WERI-Rb-1 (cell line): ENCODE results near the gene MACROD2.

ENCODE experiments used
- DNase-seq: peaks from one replicate; pipeline ENCODE4 v3.0.0-alpha.2; 2020
- H3K27ac ChIP-seq: fragments of 250-450 bp; sonication (Bioruptor Pico); 2 replicates; pipeline ENCODE4 v1.5.1; 2020; ENCODE audit warnings: mild to moderate bottlenecking, moderate library complexity
- H3K27me3 ChIP-seq: fragments of 250-450 bp; sonication (Bioruptor Pico); 2 replicates; pipeline ENCODE4 v1.5.1; 2021; ENCODE audit warnings: mild to moderate bottlenecking, low read depth, moderate library complexity; ENCODE audit not compliant: insufficient read depth, severe bottlenecking
- H3K36me3 ChIP-seq: fragments of 250-450 bp; sonication (Bioruptor Pico); 2 replicates; pipeline ENCODE4 v1.5.1; 2020; ENCODE audit warnings: mild to moderate bottlenecking, moderate library complexity
- H3K4me3 ChIP-seq: 2 replicates; pipeline ENCODE4 v1.5.1; 2011; ENCODE audit warnings: low read depth, mild to moderate bottlenecking, control low read depth, low read length
- H3K9me3 ChIP-seq: fragments of 250-450 bp; sonication (Bioruptor Pico); 2 replicates; pipeline ENCODE4 v1.5.1; 2021; ENCODE audit warnings: mild to moderate bottlenecking, moderate library complexity; ENCODE audit not compliant: severe bottlenecking
- CTCF ChIP-seq: IDR thresholded peaks from 2 replicates; pipeline ENCODE4 v1.5.1; 2011; ENCODE audit warnings: low read depth, mild to moderate bottlenecking, control low read depth, inconsistent platforms, low read length

The MACROD2 gene

GRCh38 chr20:14561741-14562221 lies 566.5 kb downstream of the MACROD2 start:
- TF ChIP-seq CTCF: no peak
- Histone ChIP-seq H3K27ac (no peak overlapping the region), H3K36me3 (no peaks in the 10 kb centered on the region), H3K9me3 (peaks cover 2% of the 10 kb centered on the region), H3K27me3 (no peaks in the 10 kb centered on the region), H3K4me3 (no peak overlapping the region)
- DNase-seq: no peak

GRCh38 chr20:14562981-14563380 lies 567.7 kb downstream of the MACROD2 start:
- no peaks in the 10 kb centered on the region for H3K27me3 ChIP-seq
- no peak for TF ChIP-seq CTCF

GRCh38 chr20:14566505-14566904 lies 571.2 kb downstream of the MACROD2 start:
- Histone ChIP-seq H3K27ac (no peak overlapping the region), H3K9me3 (peaks cover 2% of the 10 kb centered on the region), H3K4me3 (no peak overlapping the region), H3K27me3 (no peaks in the 10 kb centered on the region), H3K36me3 (no peaks in the 10 kb centered on the region)
- no peak for DNase-seq
- TF ChIP-seq CTCF: no peak

More at GRCh38 chr20:14562981-14563380, 567.7 kb downstream of the MACROD2 start:
- H3K4me3 ChIP-seq: no peak overlapping the region
- DNase-seq: no peak
- peaks cover 2% of the 10 kb centered on the region for H3K9me3 ChIP-seq
- no peaks in the 10 kb centered on the region for H3K36me3 ChIP-seq
- no peak overlapping the region for H3K27ac ChIP-seq

- TF ChIP-seq CTCF: no peak
- Histone ChIP-seq H3K27ac (no peak overlapping the region), H3K36me3 (no peaks in the 10 kb centered on the region)
These were observed 572.9 kb downstream of the MACROD2 start for GRCh38 chr20:14568225-14568624.

GRCh38 chr20:14568701-14569100 lies 573.4 kb downstream of the MACROD2 start:
- Histone ChIP-seq H3K9me3 (peaks cover 2% of the 10 kb centered on the region), H3K4me3 (no peak overlapping the region), H3K27ac (no peak overlapping the region), H3K36me3 (no peaks in the 10 kb centered on the region), H3K27me3 (no peaks in the 10 kb centered on the region)
- DNase-seq: no peak
- TF ChIP-seq CTCF: no peak

More at GRCh38 chr20:14568225-14568624, 572.9 kb downstream of the MACROD2 start:
- no peak for DNase-seq
- no peaks in the 10 kb centered on the region for H3K27me3 ChIP-seq
- peaks cover 2% of the 10 kb centered on the region for H3K9me3 ChIP-seq
- no peak overlapping the region for H3K4me3 ChIP-seq

- H3K27ac ChIP-seq: no peak overlapping the region
- TF ChIP-seq CTCF: no peak
These were observed 574.3 kb downstream of the MACROD2 start for GRCh38 chr20:14569641-14570040.

More at GRCh38 chr20:14569641-14570040, 574.3 kb downstream of the MACROD2 start:
- peaks cover 2% of the 10 kb centered on the region for H3K9me3 ChIP-seq
- H3K36me3 ChIP-seq: no peaks in the 10 kb centered on the region
- H3K27me3 ChIP-seq: no peaks in the 10 kb centered on the region
- no peak overlapping the region for H3K4me3 ChIP-seq
- no peak for DNase-seq
